GM12892 (cell line): ENCODE data around the gene CCDC124.

ENCODE experiments used
- POLR2A ChIP-seq: IDR thresholded peaks from 2 replicates; pipeline ENCODE4 v1.6.1; 2011; ENCODE audit warnings: low read depth, low read length, control low read depth
- POLR2AphosphoS5 ChIP-seq: IDR thresholded peaks from 2 replicates; pipeline ENCODE4 v1.6.1; 2011; ENCODE audit warnings: low read depth, low read length, control low read depth
- TAF1 ChIP-seq: IDR thresholded peaks from 2 replicates; pipeline ENCODE4 v1.6.1; 2011; ENCODE audit warnings: low read depth, mild to moderate bottlenecking, control low read depth, low read length, borderline replicate concordance

- TF ChIP-seq POLR2A (no peak), POLR2AphosphoS5 (no peak), TAF1 (no peak)
These were observed 757 bp downstream of the CCDC124 start for GRCh38 chr19:17933414-17934129.
